GM18909 (cell line): ENCODE results near the gene GCNA.
A peak's percentile ranks its signal among the peaks of the same experiment; 100 is the strongest.

Experiments used
- ATAC-seq: cut with Tn5 transposase; IDR thresholded peaks from one replicate; pipeline ENCODE4 v1.9.1; 2021; ENCODE audit warnings: mild to moderate bottlenecking; ENCODE audit not compliant: unreplicated experiment, poor library complexity

The GCNA gene, protein sequence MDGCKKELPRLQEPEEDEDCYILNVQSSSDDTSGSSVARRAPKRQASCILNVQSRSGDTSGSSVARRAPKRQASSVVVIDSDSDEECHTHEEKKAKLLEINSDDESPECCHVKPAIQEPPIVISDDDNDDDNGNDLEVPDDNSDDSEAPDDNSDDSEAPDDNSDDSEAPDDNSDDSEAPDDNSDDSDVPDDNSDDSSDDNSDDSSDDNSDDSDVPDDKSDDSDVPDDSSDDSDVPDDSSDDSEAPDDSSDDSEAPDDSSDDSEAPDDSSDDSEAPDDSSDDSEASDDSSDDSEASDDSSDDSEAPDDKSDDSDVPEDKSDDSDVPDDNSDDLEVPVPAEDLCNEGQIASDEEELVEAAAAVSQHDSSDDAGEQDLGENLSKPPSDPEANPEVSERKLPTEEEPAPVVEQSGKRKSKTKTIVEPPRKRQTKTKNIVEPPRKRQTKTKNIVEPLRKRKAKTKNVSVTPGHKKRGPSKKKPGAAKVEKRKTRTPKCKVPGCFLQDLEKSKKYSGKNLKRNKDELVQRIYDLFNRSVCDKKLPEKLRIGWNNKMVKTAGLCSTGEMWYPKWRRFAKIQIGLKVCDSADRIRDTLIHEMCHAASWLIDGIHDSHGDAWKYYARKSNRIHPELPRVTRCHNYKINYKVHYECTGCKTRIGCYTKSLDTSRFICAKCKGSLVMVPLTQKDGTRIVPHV

DNA sequence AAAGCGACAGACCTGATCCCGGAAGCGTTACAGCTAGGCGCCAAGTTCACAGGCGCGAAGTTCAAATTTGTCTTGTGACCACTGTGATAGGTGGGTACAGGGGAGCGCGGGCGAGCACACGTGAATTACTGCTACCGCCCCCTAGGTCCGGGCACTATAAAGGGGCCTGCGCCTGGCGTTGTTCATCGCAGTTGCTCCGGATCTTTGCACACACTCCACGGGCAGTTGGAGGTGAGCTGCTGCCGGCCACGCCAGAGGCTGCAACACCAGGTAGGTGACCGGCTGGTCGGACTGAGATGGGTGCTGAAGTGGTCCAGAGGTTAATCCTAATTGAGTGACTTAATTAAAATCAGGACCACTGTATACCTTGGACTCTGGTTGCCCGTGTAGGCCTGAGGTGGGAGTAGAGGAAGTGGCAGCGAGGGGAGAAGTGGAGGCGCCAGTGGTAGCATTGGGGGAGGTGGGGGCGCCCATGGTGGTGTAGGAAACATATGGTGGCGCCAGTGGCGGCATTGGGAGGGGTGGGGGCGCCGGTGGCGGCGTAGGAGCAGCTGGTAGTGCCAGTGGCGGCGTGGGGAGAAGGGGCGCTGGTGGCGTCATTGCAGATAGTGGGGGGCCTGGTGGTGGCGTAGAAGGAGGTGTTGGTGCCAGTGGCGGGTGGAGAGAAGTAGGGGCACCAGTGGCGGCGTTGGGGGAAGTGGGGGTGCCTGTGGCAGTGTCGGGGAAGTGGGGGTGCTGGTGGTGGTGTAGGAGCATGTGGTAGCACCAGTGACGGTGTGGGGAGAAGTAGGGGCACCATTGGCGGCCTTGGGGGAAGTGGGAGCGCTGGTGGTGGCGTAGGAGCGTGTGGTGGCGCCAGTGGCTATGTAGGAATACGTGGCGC is at the start of gene GCNA:
Gene GCNA (plus strand): TSS at position 185 of the 883 bp plus-strand sequence. CDS start 2,385 bp downstream, outside the sequence.
- ATAC-seq: no peak

- peak; percentile 21 for ATAC-seq
These were observed 46.0 kb upstream of the GCNA start for GRCh38 chrX:71532078-71532752.

- peak; percentile 80 for ATAC-seq
These were observed 45.3 kb upstream of the GCNA start, which contains the start of gene OGT for GRCh38 chrX:71532753-71533425. TSS of gene OGT (plus strand) at chrX:71533104. CDS start at chrX:71533300, 196 bp downstream.

DNA sequence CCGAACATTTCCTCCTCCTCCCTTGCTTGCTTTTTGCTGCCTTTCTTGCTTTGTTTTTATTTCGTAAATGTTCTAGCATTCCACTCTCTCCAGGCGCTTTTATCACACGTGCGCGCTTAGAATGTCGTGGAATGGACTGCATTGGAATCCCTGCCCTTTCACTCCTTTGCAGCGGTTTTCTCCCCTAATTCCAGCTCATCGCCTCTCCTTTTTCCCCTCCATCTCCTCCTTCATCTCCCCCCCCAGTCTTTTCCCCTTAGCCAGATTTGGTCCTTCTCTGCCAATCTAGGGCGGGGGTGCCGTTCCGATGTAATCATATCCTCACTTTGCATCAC is 44.8 kb upstream of the GCNA start:
- ATAC-seq: no peak

GRCh38 chrX:71533851-71534561 is 44.2 kb upstream of the GCNA start:
- ATAC-seq: no peak

DNA sequence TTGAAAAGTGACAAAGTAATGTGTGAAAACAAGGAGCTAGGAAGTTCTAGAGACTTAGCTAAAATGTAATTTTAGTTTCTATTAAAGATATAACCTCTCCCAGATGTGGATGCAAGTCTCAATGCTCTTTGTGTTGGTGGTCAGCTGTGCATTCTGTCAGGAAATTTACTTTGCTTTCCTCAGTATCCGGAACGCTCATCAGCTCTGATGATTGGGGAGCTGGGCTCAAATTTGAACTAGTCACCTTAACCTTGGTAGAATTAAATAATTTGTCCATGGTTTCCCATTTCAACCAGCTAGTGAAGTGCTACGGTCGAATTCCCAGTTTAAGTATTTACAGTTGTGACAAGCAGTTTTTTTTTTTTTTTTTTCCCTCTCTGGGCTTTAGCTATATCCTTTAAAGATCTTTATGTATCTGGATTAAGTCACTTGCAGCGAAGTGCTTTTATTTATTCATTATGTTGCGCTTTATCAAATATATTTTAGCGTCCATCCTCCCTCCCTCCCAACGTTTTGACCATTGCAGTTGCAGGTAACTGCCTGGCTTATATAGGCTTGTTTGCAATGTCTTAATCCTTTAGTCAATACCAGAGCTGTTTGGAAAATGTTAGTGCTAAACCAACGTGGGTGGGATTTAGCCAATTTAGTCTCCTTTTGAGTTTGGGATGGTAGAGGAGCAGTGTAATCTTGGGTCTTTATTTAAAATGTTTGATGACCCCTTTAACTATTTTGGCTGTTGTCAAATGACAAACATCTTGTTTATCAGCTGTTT is 43.3 kb upstream of the GCNA start:
- ATAC-seq: no peak

DNA sequence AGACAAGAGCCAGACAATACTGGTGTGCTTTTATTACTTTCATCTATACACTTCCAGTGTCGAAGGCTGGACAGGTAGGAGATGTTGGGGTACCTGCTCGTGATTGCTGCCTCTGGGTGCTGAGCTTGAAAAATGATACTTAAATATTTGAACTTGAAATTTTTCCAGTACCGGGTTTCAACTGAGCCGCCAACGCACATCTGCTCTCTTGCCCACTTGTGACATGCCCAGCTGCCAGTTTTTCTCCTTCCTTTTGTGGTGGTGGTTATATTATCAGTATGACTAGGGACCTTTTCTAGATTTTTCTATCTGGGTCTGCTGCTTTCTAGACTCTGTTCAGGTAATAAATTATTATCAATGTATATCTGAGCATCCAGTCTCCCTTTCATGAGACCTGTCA is 42.0 kb upstream of the GCNA start:
- no peak for ATAC-seq

DNA sequence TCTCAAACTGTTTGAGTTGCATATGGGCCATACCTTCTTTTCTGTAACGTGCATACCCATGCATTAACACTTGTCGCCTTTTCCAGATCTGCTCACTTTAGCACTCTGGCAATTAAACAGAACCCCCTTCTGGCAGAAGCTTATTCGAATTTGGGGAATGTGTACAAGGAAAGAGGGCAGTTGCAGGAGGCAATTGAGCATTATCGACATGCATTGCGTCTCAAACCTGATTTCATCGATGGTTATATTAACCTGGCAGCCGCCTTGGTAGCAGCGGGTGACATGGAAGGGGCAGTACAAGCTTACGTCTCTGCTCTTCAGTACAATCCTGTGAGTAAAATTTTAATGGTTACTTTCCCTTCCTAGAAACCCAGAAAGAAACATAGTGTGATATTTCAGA is 40.5 kb upstream of the GCNA start:
- no peak for ATAC-seq

DNA sequence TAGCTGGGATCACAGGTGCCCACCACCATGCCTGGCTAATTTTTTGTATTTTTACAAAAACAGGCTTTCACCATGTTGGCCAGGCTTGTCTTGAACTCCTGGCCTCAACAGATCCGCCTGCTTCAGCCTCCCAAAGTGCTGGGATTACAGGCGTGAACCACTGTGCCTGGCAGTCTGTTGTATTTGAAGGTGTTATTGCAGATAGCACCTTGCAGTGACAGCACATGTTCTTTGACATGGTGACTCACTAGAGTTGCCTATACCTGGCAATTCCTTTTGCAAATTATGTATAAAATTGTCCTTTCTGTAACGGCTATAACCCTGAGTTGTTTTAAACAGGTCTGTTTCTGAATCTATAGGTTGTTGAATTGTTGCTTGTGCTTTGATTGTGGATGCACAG is 37.4 kb upstream of the GCNA start:
- peak; percentile 17 for ATAC-seq

DNA sequence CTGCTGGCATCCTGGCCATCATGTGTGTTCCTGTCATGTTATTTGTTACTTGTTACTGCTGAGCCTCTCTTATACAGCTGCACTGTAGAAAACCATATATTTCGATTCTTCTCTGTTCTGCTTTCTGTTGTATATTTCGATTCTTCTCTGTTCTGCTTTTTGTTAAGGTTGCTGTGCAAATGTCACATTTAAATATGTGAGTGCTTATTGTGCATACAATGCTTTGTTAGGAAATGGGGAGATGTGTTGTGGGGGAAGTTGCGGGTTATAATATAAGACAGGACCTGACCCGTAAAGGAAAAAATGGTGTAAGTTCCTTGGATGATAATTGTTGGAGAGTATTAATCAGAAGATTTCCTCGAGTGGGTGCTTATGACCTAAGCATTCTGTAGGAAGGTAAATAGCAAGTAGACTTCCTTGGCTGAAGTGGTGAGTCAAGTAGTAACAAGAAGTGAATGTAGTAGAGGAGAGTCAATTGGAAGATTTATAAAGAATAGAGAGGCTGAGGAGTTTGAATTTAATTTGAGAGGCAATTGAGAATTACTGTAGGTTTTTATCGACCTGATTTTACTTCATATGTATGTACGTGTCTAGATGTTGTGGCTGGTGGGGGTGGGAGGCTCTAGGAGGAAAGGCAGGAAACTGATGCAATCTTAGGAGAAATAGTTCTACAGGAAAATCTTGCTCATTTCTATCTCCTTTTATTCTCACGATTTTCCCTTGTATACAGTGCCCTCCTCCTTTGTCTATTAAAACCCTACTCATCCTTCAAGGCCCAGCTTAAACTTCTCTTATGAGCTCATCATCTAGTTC is 36.8 kb upstream of the GCNA start:
- ATAC-seq: peak; percentile 76

DNA sequence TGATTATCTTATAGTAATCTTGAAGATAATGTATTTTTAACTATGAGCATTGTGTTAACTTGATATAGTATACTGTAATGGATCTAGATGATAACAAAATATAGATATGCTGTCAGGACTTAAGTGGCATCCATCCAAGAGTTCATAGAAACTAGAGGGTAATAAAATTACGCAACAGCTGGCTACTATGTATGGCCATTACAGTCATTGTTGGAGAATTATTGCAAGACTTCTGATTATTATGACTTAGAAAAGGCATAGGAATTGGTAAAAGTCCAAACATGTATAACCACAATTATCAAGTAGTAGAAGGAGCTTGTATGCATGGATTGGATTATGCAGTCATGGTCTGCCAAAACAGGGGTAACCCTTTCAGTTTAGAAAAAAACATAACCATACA is 35.8 kb upstream of the GCNA start:
- ATAC-seq: no peak

DNA sequence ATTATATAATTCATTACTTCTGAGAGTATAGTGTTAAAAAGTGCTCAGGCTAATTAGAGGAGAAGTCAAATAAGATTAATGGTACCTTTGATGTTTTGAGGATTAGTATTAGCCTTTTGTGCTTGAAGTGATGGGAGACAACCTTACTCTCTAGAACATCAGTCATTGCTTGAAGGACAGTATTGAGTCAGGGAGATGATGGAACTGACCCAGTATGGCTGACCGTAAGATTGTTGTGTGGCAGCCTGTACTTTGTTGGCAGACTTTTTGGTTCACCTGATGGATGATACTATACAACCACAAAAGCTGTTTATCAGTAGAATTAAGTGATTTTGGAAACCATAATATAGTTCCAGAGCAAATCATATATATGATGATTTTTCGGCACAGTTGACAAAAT is 35.4 kb upstream of the GCNA start:
- no peak for ATAC-seq

DNA sequence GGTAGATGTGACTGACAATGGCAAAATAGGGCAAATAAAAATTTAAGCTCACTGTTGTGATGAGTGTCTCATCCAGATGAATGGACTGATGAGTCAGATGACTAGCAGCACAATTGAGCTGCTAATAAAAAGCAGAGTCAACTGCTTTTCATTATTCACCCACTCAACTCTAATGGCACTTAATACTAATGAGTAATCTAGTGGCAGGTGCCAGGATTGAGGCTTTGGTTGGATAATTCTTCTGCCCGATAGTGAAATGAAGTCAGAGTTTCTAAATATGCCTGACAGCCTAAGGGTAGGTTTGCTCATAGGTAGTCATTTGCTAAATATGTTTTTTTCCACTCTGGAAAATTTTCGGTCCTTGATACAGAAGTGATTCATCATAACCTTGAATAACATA is 34.9 kb upstream of the GCNA start:
- ATAC-seq: no peak

DNA sequence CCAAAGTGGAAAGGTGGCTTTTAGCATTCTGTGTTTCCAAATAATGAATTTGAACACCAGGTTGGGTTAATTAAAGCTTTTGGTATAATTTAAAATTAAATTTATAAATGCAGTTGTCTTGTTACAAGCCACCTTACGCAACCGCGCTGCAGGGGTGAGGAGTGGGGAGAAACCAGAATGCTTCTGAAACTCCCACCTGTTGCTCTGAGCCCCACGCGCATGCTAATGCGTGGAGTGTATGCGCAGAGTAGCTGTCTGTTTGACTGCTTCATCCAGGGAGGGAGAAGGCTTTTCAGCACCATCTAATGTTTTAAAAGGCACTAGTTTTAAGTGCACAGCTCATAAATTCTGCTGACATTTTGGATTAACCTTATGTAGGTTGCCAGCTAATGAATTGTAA is 32.9 kb upstream of the GCNA start:
- no peak for ATAC-seq

- ATAC-seq: no peak
These were observed 31.4 kb upstream of the GCNA start for GRCh38 chrX:71546879-71547278.

GRCh38 chrX:71547339-71547738 is 30.9 kb upstream of the GCNA start:
- no peak for ATAC-seq

DNA sequence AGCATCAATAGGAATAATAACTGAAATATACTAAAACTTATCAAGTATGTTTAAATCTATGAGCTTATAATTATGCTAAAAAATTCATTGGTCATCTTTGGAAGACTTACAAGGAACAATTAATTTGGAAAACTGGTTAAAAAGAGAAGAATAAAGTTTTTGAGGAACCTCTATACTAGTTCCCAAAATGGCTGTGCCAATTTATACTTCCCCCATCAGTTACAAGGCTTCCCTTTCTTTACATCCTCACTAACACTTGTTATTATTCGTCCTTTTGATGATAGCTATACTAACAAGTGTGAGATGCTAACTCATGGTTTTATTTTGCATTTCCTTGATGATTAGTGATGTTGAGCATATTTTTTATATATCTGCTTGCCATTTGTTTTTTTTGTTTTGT is 28.3 kb upstream of the GCNA start:
- ATAC-seq: no peak

- ATAC-seq: no peak
These were observed 27.7 kb upstream of the GCNA start for GRCh38 chrX:71550578-71550977.
